CD4-positive, CD25-positive, alpha-beta regulatory T cell (primary cell): ENCODE data around the gene EXOC8. TPM values are rescaled to one million over a fixed set of nuclear protein-coding genes. Genes with fewer than 3 reads are reported as not detected.

Experiments
- ATAC-seq, 2 donors: fragments of 150-1000 bp; cut with Tn5 transposase; one replicate each; pipeline ENCODE4 v1.10.0; 2021; ENCODE audit warnings: low read depth in 2 of 2, moderate number of reproducible peaks in 2 of 2, moderate library complexity in 1 of 2
- DNase-seq, 3 donors: peaks; one replicate each; pipeline versions ENCODE4 v3.0.0 to v3.0.0-alpha.2; 2012 to 2022; ENCODE audit warnings: mixed read lengths in 1 of 3
- H3K27ac ChIP-seq: one replicate; pipeline ENCODE4 v1.7.0; 2013; ENCODE audit warnings: mild to moderate bottlenecking, low read length; ENCODE audit not compliant: insufficient read depth, poor library complexity, severe bottlenecking
- H3K27me3 ChIP-seq: one replicate; pipeline ENCODE4 v1.7.0; 2013; ENCODE audit warnings: low read length; ENCODE audit not compliant: control insufficient read depth, insufficient read depth
- H3K36me3 ChIP-seq: one replicate; pipeline ENCODE4 v1.7.0; 2013; ENCODE audit warnings: mild to moderate bottlenecking, low read length, moderate library complexity; ENCODE audit not compliant: control insufficient read depth, insufficient read depth
- H3K4me1 ChIP-seq: 2 replicates; pipeline ENCODE4 v1.7.0; 2013; ENCODE audit warnings: mild to moderate bottlenecking, low read length; ENCODE audit not compliant: insufficient read depth, control insufficient read depth, poor library complexity, severe bottlenecking
- H3K4me3 ChIP-seq: one replicate; pipeline ENCODE4 v1.7.0; 2013; ENCODE audit warnings: low read depth, mild to moderate bottlenecking, low read length, moderate library complexity
- H3K9me3 ChIP-seq, 2 experiments: 1 replicate in 1 of 2; 2 replicates in 1 of 2; pipeline ENCODE4 v1.7.0; 2013; ENCODE audit warnings: low read length in 2 of 2, mild to moderate bottlenecking in 1 of 2, moderate library complexity in 1 of 2; ENCODE audit not compliant: control insufficient read depth in 2 of 2
- H3K27ac Mint-ChIP-seq, 3 donors: one replicate each; pipeline ENCODE4 v1.8.0; 2020 to 2022; ENCODE audit warnings: mild to moderate bottlenecking in 3 of 3, mixed read lengths in 3 of 3, moderate library complexity in 2 of 3
- H3K27me3 Mint-ChIP-seq: one replicate; pipeline ENCODE4 v1.8.0; 2022; ENCODE audit warnings: mild to moderate bottlenecking, mixed read lengths
- H3K36me3 Mint-ChIP-seq: one replicate; pipeline ENCODE4 v1.8.0; 2020; ENCODE audit warnings: mixed read lengths
- H3K4me1 Mint-ChIP-seq, 4 donors: one replicate each; pipeline ENCODE4 v1.8.0; 2020 to 2022; ENCODE audit warnings: mixed read lengths in 4 of 4, mild to moderate bottlenecking in 1 of 4
- H3K4me3 Mint-ChIP-seq, 4 donors: one replicate each; pipeline ENCODE4 v1.8.0; 2020 to 2022; ENCODE audit warnings: mild to moderate bottlenecking in 4 of 4, mixed read lengths in 4 of 4, moderate library complexity in 3 of 4
- H3K9me3 Mint-ChIP-seq, 7 donors: one replicate each; pipeline ENCODE4 v1.8.0; 2020 to 2022; ENCODE audit warnings: mixed read lengths in 7 of 7, mild to moderate bottlenecking in 3 of 7, moderate library complexity in 2 of 7
- polyA plus RNA-seq, 4 donors: library from polyadenylated mRNA; unstranded; fragments of 300-500 nt; fragmentation: Illumina TruSeq; gene quantifications; one replicate each; pipeline ENCODE4 v1.2.3, GENCODE V29; 2021
- total RNA-seq: library from RNA; stranded (reverse); gene quantifications from one replicate; pipeline ENCODE4 v1.2.3, GENCODE V29; 2022

The EXOC8 gene
- total RNA-seq (46.1 TPM), polyA plus RNA-seq (1 to 10 TPM; 3.9 to 5.4 (median 4.1) TPM)

GRCh38 chr1:231337472-231338269, at the start of gene EXOC8:
Gene EXOC8, minus strand, starts transcription at chr1:231337852. Its CDS starts 107 bp downstream, at chr1:231337745.
- no peaks in the 10 kb centered on the region for H3K9me3 ChIP-seq
- H3K36me3 ChIP-seq, result peaks cover 8% of the 10 kb centered on the region
- peak within 1 kb of the TSS; percentile 94 for H3K4me3 ChIP-seq
- Mint-ChIP-seq H3K27me3 (peaks cover 4% of the 10 kb centered on the region), H3K9me3 (peaks cover 0 to 3% (median 0%) of the 10 kb centered on the region in 7 donors), H3K4me1 (peaks cover 42 to 80% (median 60%) of the 10 kb centered on the region in 4 donors), H3K27ac (peak within 1 kb of the TSS; percentile 100), H3K36me3 (peaks cover 32% of the 10 kb centered on the region), H3K4me3 (peak within 1 kb of the TSS; percentile 97 to 100 (median 100))
- ATAC-seq (peak; percentile 82 to 86), DNase-seq (peak; percentile 97 to 99 (median 97))
- H3K27ac ChIP-seq, result peak within 1 kb of the TSS; percentile 98
- H3K4me1 ChIP-seq, result peaks cover 59% of the 10 kb centered on the region
- H3K27me3 ChIP-seq, result no peaks in the 10 kb centered on the region

DNA sequence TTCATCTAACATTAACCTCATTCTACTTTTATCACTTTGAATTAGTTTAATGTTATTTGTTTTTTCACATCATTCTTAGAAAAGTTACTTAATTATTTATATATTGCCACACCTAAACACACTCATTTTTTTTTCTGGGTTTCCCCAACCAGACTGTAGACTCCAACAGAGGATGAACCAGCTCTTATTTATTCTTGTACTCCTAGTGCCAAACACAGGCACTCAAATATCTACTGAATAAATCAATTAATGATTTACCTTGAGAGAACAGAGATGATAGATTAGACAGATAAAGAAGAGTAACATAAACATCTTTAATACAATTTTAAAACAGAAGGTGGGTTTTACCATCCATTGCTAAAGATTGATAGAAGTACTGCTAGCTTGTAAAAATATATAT, 48.8 kb upstream of the EXOC8 start:
- DNase-seq (no peak), ATAC-seq (no peak)
- H3K9me3 Mint-ChIP-seq, result no peaks in the 10 kb centered on the region
- H3K4me1 Mint-ChIP-seq, result peaks cover 30 to 52% (median 40%) of the 10 kb centered on the region in 4 donors
- H3K4me3 Mint-ChIP-seq, result no peak overlapping the region
- H3K27ac Mint-ChIP-seq, result no peak overlapping the region
- Histone ChIP-seq H3K4me3 (no peak overlapping the region), H3K27ac (no peak overlapping the region), H3K36me3 (peaks cover 2% of the 10 kb centered on the region), H3K4me1 (peaks cover 12% of the 10 kb centered on the region), H3K27me3 (no peaks in the 10 kb centered on the region), H3K9me3 (no peaks in the 10 kb centered on the region)
- no peaks in the 10 kb centered on the region for H3K27me3 Mint-ChIP-seq
- H3K36me3 Mint-ChIP-seq, result peaks cover 4% of the 10 kb centered on the region

DNA sequence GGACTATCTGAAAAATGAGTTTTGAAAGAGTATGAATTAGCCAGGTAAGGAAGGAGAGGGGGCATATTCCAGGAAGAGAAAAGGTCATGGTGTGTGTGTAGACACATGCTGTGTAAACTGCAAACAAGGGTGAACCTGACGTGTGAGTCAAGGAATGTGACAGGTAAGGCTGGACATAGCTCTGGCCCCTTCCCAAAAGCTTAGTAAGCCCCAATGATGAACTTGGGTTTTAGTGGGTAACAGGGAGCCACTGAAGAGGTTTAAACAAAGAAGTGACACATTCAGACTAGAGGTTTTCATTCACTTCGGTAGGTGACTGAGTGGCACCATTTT, 47.7 kb upstream of the EXOC8 start:
- H3K4me3 ChIP-seq, result no peak overlapping the region
- no peaks in the 10 kb centered on the region for H3K9me3 Mint-ChIP-seq
- no peak overlapping the region for H3K4me3 Mint-ChIP-seq
- DNase-seq (no peak), ATAC-seq (no peak)
- peaks cover 12% of the 10 kb centered on the region for H3K4me1 ChIP-seq
- H3K36me3 ChIP-seq, result peaks cover 2% of the 10 kb centered on the region
- H3K9me3 ChIP-seq, result no peaks in the 10 kb centered on the region
- peaks cover 23 to 49% (median 37%) of the 10 kb centered on the region in 4 donors for H3K4me1 Mint-ChIP-seq
- H3K36me3 Mint-ChIP-seq, result peaks cover 4% of the 10 kb centered on the region
- H3K27me3 Mint-ChIP-seq, result no peaks in the 10 kb centered on the region
- no peak overlapping the region for H3K27ac Mint-ChIP-seq
- no peaks in the 10 kb centered on the region for H3K27me3 ChIP-seq
- H3K27ac ChIP-seq, result no peak overlapping the region

GRCh38 chr1:231384696-231385415, 47.2 kb upstream of the EXOC8 start:
- no peaks in the 10 kb centered on the region for H3K9me3 ChIP-seq
- DNase-seq (no peak), ATAC-seq (no peak)
- peaks cover 12% of the 10 kb centered on the region for H3K4me1 ChIP-seq
- H3K27ac Mint-ChIP-seq, result no peak overlapping the region
- no peaks in the 10 kb centered on the region for H3K27me3 ChIP-seq
- H3K4me3 Mint-ChIP-seq, result no peak overlapping the region
- no peaks in the 10 kb centered on the region for H3K27me3 Mint-ChIP-seq
- H3K27ac ChIP-seq, result no peak overlapping the region
- H3K36me3 Mint-ChIP-seq, result peaks cover 4% of the 10 kb centered on the region
- peaks cover 2% of the 10 kb centered on the region for H3K36me3 ChIP-seq
- H3K4me3 ChIP-seq, result no peak overlapping the region
- no peaks in the 10 kb centered on the region for H3K9me3 Mint-ChIP-seq
- H3K4me1 Mint-ChIP-seq, result peaks cover 18 to 46% (median 33%) of the 10 kb centered on the region in 4 donors

- Mint-ChIP-seq H3K36me3 (no peaks in the 10 kb centered on the region), H3K27ac (no peak overlapping the region), H3K27me3 (no peaks in the 10 kb centered on the region), H3K4me3 (no peak overlapping the region), H3K4me1 (peaks cover 18 to 46% (median 36%) of the 10 kb centered on the region in 4 donors), H3K9me3 (no peaks in the 10 kb centered on the region)
- Histone ChIP-seq H3K27ac (no peak overlapping the region), H3K4me3 (no peak overlapping the region), H3K36me3 (peaks cover 2% of the 10 kb centered on the region), H3K27me3 (no peaks in the 10 kb centered on the region), H3K9me3 (no peaks in the 10 kb centered on the region), H3K4me1 (peaks cover 17% of the 10 kb centered on the region)
- ATAC-seq (no peak), DNase-seq (no peak)
These were observed 45.7 kb upstream of the EXOC8 start for GRCh38 chr1:231383159-231383860.

- Mint-ChIP-seq H3K27ac (no peak overlapping the region), H3K4me1 (peaks cover 10 to 44% (median 31%) of the 10 kb centered on the region in 4 donors), H3K9me3 (no peaks in the 10 kb centered on the region), H3K27me3 (no peaks in the 10 kb centered on the region), H3K4me3 (no peak overlapping the region), H3K36me3 (no peaks in the 10 kb centered on the region)
- Histone ChIP-seq H3K27ac (no peak overlapping the region), H3K9me3 (no peaks in the 10 kb centered on the region), H3K4me3 (no peak overlapping the region), H3K4me1 (peaks cover 15% of the 10 kb centered on the region), H3K36me3 (peaks cover 2% of the 10 kb centered on the region), H3K27me3 (no peaks in the 10 kb centered on the region)
- no peak for ATAC-seq
- no peak for DNase-seq
These were observed 44.8 kb upstream of the EXOC8 start for GRCh38 chr1:231382426-231382825.

DNA sequence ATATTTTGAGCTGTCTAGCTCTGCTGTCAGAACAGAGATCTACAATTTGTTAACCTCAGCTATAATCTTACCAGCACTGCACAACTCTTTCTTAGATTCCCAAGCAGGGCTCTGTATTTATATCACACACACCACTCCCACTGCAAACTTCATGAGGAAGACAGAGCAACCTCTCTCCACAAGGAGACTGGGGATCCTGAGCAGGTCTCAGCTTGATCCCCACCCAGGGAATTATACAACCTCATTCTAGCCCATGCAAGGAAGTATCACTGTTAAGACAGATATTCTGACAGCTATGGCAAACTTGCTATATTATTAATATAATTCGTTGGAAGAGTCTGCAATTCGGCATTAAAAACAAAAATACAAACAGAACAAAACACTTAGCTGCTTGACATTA, 44.1 kb upstream of the EXOC8 start:
- DNase-seq (no peak), ATAC-seq (no peak)
- no peak overlapping the region for H3K4me3 ChIP-seq
- H3K4me1 Mint-ChIP-seq, result peaks cover 10 to 46% (median 34%) of the 10 kb centered on the region in 4 donors
- no peaks in the 10 kb centered on the region for H3K27me3 Mint-ChIP-seq
- no peaks in the 10 kb centered on the region for H3K9me3 Mint-ChIP-seq
- no peak overlapping the region for H3K27ac ChIP-seq
- no peaks in the 10 kb centered on the region for H3K27me3 ChIP-seq
- H3K9me3 ChIP-seq, result no peaks in the 10 kb centered on the region
- H3K27ac Mint-ChIP-seq, result peak overlapping the region in 2 of 3 donors; percentile 11 to 49
- H3K36me3 ChIP-seq, result peaks cover 2% of the 10 kb centered on the region
- no peak overlapping the region for H3K4me3 Mint-ChIP-seq
- no peaks in the 10 kb centered on the region for H3K36me3 Mint-ChIP-seq
- peaks cover 19% of the 10 kb centered on the region for H3K4me1 ChIP-seq
